Left kidney (tissue), 2 donors: Measurements from ENCODE around the gene NCAM1. TPM values are rescaled to one million over a fixed set of nuclear protein-coding genes. Genes with fewer than 3 reads are reported as not detected.

Source experiments
- DNase-seq: peaks from one replicate; pipeline ENCODE4 v3.0.0-alpha.2; 2013
- polyA plus RNA-seq: library from polyadenylated mRNA; unstranded; fragments of 120-200 nt; gene quantifications from one replicate; pipeline ENCODE4 v1.2.1, GENCODE V29; 2013; ENCODE audit not compliant: insufficient read length

Gene NCAM1
- polyA plus RNA-seq, 1 donor = 87.3 TPM

- DNase-seq = no peak
Measured at GRCh38 chr11:113084297-113084696, 123.1 kb downstream of the NCAM1 start.

GRCh38 chr11:113085446-113085845 is 124.2 kb downstream of the NCAM1 start:
- DNase-seq = no peak

- no peak for DNase-seq
Measured at GRCh38 chr11:113087706-113088105, 126.5 kb downstream of the NCAM1 start.

- DNase-seq = no peak
Measured at GRCh38 chr11:113090716-113091480, 129.7 kb downstream of the NCAM1 start.

GRCh38 chr11:113091481-113091780 is 130.2 kb downstream of the NCAM1 start:
- no peak for DNase-seq

- no peak for DNase-seq
Measured at GRCh38 chr11:113096648-113097047, 135.4 kb downstream of the NCAM1 start.

GRCh38 chr11:113103932-113104690 is 142.9 kb downstream of the NCAM1 start:
- DNase-seq = no peak

GRCh38 chr11:113104691-113105251 is 143.6 kb downstream of the NCAM1 start:
- DNase-seq = no peak

GRCh38 chr11:113105592-113105991 is 144.4 kb downstream of the NCAM1 start:
- DNase-seq = no peak

GRCh38 chr11:113106507-113106906 is 145.3 kb downstream of the NCAM1 start:
- DNase-seq = no peak

- no peak for DNase-seq
Measured at GRCh38 chr11:113110046-113110445, 148.8 kb downstream of the NCAM1 start.

- no peak for DNase-seq
Measured at GRCh38 chr11:113111156-113111555, 149.9 kb downstream of the NCAM1 start.

- no peak for DNase-seq
Measured at GRCh38 chr11:113112307-113112706, 151.1 kb downstream of the NCAM1 start.

GRCh38 chr11:113113801-113114704 is 152.8 kb downstream of the NCAM1 start:
- peak; percentile 47 for DNase-seq

- no peak for DNase-seq
Measured at GRCh38 chr11:113114705-113115027, 153.4 kb downstream of the NCAM1 start.

- no peak for DNase-seq
Measured at GRCh38 chr11:113118104-113118503, 156.9 kb downstream of the NCAM1 start.

GRCh38 chr11:113119074-113119473 is 157.9 kb downstream of the NCAM1 start:
- DNase-seq = no peak

GRCh38 chr11:113119966-113120736 is 158.9 kb downstream of the NCAM1 start:
- DNase-seq = no peak

GRCh38 chr11:113121746-113122145 is 160.5 kb downstream of the NCAM1 start:
- DNase-seq = no peak

GRCh38 chr11:113124006-113124405 is 162.8 kb downstream of the NCAM1 start:
- DNase-seq = no peak

GRCh38 chr11:113124578-113124977 is 163.4 kb downstream of the NCAM1 start:
- DNase-seq = no peak
